Iris pigment epithelial cell (primary cell): Measurements from ENCODE around the gene ACSF2.

ENCODE experiments used
- DNase-seq: peaks from one replicate; pipeline ENCODE4 v3.0.0-alpha.2; 2011; ENCODE audit warnings: low read depth

ACSF2 gene

DNA sequence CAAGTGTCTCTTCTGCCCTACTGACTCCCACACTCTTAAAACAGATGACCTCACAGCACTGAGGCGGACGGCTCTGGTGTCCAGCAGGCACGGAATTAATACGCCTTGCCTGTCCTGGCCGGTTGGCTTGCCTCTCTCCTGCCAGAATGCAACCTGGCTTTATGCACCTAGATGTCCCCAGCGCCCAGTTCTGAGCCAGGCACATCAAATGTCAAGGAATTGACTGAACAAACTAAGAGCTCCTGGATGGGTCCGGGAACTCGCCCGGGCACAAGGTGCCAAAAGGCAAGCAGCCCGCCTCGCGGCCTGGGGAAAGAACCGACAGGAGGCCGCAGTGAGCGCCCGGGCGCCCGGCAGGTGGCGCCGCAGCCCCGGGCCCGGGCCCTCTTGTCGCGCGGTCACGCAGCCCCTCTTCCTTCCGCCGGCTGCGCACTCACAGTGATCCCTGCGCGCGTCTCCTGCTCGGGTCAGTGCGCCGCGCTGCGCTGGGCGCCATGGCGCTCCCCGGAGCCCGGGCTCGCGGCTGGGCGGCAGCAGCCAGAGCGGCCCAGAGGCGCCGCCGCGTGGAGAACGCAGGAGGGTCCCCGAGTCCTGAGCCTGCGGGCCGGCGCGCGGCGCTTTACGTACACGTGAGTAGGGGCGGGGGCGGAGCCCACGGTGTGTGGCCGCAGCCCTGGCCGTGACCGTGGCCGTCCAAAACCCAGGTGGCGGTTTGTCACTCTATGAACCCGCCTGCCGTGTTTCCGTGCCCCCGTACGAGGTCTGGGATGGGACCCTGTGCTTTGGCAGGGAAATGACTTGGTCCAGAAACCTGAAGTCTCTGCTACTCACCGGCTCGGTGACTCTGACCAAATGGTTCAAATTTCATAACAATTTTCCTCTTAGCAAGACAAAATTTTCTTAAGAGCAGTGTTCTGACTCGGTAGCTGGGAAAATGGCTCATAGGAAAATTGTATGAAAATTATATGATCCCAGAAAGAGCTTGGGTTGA lies 52.7 kb downstream of the ACSF2 start, which contains the start of gene RSAD1:
RSAD1 (plus strand) TSS at position 470 of the 991 bp plus-strand sequence; CDS start at position 495, 25 bp downstream.
- DNase-seq = peak; percentile 81

DNA sequence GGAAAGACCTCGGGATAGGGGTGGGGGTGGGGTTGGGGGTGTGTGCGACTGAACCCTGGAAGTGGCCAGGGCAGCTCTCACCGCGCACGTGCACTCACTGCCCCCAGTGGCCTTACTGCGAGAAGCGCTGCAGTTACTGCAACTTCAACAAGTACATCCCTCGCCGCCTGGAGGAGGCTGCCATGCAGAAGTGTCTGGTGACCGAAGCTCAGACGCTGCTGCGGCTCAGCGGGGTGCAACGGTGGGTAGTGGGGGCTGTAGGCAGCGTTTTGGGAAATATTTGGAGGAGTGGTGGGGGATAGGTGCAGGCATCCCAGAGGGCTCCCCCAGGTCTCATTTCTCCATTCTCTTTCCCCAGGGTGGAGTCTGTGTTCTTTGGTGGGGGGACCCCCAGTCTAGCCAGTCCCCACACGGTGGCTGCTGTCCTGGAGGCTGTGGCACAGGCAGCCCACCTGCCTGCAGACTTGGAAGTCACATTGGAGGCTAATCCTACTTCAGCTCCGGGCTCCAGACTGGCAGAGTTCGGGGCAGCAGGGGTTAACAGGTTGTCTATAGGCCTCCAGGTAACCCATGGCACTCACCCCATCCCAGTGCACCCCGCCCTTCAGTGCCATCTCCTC lies 53.6 kb downstream of the ACSF2 start:
- DNase-seq = peak; percentile 80

DNA sequence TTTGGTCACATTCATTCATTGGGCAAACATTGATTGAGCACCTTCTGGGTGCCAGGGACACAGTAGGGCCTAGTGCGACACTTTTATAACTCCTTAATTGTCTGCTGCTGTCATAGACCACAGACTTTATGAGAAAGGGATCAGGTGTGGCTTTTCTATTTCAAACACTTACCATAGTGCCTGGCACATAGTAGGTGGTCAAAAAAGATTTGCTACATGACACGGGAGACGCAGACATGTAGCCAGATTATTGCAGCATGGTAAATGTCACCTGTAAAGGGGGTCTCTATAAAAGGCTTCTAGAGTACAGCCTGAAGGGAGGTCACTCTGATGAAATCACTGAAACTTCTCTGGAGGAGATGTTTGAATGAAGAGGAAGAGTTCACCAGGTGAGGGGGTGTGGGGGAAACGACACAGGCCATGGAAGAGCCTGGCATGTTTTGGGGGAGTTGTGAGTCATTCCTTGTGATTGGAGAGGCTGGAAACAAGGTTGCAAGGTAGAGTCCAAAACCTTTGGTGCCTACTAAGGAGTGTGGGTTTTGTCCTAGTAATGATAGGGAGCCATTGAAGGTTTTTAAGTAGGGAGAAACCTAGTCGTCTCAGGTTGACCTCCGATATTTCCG lies 54.2 kb downstream of the ACSF2 start:
- DNase-seq = no peak

DNA sequence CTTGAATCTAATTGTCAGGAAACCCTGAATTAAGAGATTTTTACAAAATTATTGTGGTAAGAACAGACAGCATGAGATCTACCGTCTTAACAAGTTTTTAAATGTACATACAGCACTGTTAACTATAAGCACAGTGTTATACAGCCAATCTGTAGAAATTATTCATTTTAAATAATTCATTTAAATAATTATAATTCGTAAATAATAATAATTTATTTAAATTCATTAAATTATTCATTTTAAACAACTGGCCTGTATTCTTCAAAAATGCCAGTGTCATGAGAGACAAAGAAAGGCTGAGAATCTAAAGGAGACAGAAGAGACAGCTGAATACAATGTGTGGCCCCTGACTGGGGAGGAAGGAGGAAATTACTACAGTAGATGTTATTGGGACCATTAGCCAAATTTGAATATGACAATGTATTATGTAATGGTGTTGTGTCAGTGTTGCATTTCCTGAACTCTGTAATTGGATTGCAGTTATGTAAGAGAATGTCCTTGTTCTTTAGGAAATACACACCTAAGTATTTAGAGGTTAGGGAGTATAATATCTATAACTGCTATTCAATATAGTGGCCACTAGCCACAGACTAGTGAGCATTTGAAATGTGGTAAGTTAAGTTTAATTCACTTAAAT lies 55.0 kb downstream of the ACSF2 start:
- no peak for DNase-seq

DNA sequence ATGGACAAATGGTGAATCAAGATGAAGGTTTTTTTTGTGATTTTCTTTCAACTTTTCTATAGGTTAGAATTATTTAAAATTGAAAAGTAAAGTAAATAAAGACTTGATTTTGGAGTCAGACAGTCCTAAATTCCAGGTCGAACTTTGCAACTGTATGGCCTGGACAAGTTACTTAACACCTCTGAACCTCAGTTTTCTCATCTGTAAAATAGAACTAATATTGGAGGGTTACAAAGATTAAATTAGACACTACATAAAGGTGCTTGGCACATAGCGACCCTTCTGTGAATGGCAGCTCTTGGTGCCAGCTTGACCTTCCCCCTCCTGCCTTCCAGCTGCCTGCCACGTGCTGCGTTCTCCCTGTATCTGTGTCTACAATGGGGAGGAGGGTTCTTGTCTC lies 55.6 kb downstream of the ACSF2 start:
- no peak for DNase-seq

DNA sequence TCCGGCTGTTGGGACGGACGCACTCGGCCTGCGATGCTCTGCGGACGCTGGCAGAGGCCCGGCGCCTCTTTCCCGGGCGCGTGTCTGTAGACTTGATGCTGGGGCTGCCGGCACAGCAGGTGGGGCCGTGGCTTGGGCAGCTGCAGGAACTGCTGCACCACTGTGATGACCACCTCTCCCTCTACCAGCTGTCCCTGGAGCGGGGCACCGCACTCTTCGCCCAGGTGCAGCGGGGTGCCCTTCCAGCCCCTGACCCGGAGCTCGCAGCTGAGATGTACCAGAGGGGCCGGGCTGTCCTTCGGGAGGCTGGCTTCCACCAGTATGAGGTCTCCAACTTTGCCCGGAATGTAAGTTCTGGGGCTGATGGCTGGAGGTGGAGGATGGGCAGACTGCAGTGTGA lies 56.1 kb downstream of the ACSF2 start:
- DNase-seq = no peak

DNA sequence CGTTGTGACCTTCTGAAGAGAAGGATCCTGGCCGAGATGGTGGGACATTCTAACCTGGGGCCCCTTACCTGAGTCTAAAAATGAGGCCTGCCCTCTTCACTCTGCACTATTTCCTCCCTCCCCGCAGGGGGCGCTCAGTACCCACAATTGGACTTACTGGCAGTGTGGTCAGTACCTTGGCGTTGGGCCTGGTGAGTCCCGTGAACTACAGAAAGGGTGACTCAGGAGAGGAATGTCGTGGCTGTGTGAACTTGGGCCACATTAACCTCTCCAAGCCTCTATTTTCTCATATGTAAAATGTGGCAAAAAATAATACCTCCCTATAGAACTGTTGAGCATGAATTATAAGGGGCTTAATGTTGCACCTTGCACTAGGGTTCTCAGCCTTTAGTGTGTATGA lies 56.5 kb downstream of the ACSF2 start:
- peak; percentile 97 for DNase-seq

DNA sequence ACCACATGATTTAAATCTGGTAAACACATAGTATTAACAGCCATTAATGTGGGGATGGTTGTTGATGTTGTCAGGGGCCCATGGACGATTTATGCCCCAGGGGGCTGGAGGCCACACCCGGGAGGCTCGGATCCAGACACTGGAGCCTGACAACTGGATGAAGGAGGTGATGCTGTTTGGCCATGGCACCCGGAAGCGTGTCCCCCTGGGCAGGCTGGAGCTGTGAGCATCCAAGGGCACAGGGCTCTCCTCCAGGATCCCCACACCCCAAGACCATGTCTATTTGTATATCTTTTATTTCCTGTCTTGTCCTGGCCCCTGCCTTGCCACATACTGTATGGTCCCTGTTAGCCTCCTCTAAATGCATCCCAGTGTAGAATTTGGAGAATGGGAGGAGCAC lies 57.2 kb downstream of the ACSF2 start:
- DNase-seq = no peak

DNA sequence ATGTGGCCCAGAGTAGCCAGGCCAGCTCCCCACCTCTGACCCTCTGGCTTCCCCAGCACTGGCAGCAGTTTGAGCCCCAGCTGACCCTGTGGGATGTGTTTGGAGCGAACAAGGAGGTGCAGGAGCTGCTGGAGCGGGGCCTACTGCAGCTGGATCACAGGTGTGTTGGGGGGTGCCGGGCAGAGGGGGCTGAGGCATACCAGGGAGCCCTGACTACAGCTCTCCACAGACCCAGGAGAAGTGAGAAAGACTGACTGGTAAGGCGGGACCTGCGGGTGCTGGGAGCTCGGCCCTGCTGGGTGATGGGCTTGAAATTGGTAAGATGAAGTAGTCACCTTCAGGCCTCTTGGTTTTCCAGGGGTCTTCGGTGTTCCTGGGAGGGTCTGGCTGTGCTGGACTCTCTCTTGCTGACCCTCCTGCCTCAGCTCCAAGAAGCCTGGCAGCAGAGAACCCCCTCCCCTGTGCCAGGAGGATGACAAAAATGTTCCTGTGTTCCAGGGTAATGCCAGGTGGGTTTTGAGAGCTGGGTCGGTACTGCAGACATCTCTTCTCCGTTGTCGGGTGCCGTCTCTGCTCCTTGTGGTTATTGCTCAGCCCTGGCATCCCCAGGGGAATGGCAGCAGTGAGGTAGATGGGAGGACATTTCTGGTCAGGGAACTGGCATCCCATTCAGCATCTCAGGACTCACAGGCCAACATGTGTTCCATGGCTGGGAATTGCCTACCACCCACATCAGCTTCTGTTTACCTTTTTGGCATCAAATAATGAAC lies 58.6 kb downstream of the ACSF2 start:
- no peak for DNase-seq

DNA sequence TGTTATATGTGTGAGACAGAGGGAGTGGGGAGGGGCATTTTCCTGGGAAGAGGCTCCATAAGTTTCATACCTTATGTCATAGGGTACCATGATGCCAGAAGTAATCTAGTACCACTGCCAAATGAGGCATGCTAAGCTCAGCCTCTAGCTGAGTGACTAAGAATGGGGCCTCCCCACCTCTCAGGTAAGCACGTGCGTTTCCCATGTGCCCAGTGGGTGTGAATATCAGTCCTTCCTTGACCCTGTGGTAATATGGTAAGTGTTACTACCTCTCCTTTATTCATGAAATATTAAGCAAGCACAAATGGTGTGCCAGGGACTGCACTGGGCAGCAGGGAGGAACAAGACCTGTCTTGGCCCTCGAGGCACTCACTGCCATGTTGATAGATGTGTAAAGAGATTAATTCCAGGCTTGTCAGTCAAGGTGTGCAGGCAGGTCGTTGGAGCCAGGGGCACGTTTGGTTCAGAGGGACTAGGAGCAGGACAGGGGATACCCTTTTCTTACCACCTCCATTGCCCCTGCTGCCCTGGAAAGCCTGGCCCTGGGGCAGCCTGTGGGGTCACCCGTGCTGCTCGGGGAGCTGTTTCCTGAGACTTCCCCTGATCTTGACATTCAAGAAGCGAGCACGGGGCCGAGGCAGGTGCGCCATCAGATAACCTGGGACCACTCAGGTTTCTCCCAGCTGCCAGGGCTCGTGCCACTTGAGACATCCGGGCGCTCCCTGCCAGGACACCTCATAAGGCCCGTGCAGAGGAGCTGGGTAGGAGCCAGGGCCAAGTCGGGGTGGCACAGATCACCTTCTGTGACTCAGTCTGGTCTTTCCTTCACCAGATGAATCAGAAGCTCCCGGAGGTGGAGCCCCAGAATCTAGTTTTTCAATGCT lies 61.4 kb downstream of the ACSF2 start:
- DNase-seq = no peak

DNA sequence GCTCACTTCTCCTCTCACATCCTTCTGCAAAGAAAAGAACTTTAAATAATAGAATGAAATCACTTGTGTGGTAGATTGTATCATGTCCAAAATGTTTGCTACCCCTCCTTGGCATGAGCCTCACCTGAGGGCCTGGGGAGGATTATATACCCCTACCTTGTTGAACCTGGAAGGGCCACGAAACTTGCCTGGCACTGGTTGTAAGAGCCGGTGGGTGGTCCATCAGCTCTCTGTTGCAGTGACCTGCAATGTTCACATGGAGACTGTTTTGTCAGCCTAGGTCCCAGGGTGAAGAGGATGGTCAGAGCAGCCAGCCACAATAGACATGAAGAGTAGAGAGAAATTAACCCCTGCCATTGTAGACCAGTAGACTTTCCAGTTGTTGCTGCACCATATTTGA lies 62.9 kb downstream of the ACSF2 start:
- no peak for DNase-seq

DNA sequence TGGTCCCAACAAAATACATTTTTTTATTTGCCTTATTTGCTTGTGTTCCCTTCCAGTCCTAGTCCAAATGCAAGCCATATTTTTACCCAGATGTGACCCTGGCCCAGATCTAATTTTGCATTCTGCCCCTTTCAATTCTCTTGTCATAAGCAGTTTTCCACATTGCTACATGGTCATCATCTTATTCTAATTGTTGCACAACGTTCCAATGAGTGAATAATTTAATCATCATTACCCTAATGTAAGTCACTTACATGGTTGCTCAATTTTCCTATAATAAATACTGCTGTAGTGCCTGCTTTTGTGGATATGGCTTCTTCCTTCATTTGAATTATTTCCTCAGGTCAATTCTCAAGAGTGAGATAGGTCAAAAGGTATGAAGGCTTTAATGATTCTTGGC lies 65.5 kb downstream of the ACSF2 start:
- no peak for DNase-seq

DNA sequence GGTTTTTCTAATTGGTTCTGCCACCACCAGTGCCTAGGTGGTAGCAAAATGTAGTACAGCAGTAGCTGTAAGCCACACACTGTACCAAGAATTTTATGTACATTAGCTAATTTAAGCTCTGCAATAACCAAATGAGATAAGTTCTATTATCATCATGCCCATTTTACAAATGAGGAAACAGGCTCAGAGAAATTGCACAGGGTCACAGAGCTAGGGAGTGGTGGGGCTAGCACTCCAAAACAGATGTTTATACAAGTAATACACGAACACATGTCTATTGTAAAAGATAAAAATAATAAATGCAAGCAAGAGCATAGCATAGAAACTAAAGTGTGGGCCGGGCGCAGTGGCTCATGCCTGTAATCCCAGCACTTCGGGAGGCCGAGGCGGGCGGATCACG lies 66.2 kb downstream of the ACSF2 start:
- no peak for DNase-seq

DNA sequence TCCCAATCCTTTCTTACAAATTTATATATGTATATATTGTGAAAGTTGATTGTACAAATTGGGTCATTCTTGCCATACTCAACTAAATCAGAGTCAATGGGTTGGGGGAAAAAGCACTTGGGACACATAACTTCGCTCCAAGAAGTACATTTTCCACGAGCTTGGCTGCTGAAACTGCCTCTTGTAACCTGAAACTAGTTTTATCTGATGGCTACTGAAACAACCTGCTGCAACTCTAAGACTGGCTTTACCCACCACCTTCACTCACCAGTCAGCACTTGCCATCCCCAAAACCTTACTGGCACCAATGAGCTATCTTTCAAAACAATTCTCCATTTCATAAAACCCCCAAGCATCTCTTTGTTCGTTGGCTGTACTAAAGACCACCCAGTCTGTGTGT lies 67.7 kb downstream of the ACSF2 start:
- no peak for DNase-seq

DNA sequence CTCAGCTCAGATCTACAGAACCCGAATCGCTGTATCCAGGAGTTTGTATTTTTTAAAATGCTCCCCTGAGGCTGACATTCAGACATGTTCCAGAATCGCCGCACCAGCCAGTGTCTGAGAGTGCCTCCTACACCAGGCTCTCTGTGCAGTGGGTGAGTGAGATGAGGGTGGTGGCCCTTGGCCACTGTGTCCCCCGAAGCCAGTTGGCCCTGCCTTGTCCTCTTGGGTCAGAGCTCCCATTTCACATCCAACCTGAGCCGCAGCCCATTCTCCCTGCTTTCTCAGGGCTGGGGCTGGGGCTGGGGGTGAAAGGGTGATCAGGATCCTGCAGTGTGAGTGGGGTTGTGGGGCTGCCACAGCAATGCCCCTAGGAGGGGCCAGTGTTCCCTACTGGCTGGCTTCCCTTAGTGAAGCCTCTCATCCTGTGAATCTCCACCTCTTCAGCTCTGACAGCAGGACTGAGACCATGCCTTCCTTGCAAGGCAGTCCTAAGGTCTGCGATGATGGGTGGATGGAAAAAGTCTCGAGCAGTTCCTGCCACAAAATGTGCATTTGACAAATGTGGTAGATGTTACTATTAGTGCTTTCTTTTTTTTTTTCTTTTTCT lies 69.3 kb downstream of the ACSF2 start:
- DNase-seq = no peak

DNA sequence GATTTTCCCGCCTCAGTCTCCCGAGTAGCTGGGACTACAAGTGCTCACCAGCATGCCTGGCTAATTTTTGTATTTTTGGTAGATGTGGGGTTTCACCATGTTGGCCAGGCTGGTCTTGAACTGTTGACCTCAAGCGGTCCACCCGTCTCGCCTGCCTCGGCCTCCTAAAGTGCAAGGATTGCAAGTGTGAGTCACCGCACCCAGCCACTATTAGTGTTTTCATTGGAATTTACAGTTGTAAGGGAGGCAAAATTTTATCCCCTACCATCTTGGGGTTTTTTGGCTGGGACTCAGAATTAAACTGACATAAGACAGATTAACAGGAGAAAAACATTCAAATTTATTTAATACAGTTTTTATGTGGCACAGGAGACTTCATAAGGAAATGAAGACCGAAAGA lies 69.9 kb downstream of the ACSF2 start:
- DNase-seq = peak; percentile 64

DNA sequence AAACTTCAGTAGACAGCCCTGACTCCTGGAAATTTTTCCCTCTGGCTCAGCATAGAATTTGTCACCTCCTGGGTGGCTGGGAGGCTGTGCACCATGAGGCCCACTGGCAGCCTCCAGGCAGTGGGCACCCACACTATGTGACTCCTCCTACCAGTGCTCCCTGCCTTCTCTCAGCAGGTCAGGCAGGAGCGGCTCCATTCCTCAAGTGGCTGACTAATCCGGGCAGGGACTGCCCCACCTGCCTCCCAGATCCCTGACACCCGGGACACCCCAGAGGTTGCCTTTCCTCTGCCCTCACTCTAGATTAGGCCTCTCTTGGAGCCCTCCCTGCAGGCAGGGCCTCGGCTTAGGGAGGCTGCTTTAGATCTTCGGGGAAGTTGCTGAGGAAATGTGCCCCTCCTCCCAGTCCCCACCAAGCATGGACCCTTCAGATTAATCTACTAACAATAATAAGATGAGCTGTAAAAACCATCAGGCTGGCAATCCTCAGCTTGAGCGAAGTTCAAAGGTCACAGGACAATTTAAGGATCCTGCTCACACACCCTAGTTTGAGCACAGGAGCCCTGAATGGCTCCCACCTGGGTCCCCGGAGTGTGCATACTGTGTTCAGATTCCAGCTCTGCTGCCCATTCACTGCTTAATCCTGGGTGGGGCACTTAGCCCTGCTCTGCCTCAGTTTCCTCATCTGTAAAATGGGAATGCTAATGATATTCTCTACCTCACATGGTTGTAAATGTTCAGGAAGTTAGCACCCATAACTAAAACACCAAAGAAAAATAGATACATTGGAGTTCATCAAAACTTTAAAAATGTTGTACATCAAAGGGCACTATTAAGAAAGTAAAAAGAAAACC lies 72.2 kb downstream of the ACSF2 start:
- DNase-seq = no peak

DNA sequence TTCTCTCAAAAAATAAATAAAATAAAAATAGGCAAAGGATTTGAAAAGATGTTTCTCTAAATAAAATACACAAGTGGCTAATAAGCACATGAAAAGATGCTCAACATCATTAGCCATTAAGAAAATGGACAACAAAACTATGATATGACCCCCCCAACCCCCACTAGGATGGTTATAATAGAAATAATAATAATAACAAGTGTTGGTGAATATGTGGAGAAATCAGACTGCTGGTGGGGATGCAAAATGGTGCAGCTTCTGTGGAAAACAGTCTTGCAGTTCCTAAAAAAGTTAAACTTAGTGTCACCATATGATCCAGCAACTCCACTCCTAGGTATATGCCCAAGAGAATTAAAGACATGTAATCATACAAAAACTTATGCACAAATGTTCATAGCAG lies 73.3 kb downstream of the ACSF2 start:
- DNase-seq = no peak

DNA sequence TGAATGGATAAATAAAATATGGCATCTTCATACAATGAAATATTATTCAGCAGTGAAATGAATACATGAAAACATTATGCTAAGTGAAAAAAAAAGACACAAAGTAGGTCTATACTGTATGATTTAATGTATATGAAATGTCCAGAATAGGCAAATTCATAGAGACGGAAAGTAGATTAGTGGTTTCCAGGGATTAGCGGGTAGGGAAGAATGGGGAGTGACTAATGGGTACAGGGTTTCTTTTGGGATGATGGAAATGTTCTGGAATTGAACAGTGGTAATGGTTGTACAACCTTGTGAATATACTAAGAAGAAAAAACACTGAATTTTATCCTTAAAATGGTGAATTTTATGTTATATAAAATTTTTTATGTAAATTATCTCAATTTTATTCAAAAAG lies 73.7 kb downstream of the ACSF2 start:
- DNase-seq = no peak
